ENCODE measurements around the gene SLC2A6. TPM values are rescaled to one million over a fixed set of nuclear protein-coding genes. Genes with fewer than 3 reads are reported as not detected.

SLC2A6 gene
- total RNA-seq, 1 experiment from 2014 or later = 18.7 TPM

DNA sequence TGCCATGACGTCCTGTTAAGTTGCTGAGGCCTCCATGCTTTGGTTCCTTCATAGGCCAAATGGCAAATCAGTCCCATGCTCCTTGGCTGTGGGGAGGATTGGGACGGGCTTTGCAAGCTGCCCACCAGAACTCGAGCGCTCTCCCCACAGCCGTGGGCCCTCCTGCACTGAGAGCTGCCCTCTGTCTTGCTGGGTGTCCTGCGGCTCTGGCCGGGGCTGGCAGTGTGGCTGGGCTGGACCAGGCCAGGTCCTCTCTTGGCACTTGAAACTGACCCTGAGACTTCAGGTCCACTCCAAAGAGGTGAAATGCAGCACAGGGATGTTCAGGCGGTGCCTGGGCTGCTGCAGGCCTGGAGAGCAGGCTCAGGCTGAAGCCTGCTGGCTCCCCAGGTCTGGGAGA, 38.8 kb upstream of the SLC2A6 start:
- no peak overlapping the region for H4K5ac ChIP-seq (ENCODE audit: insufficient read length, low read depth, low read length)
- H4K8ac ChIP-seq (replicated peaks; ENCODE audit: insufficient read length, low read depth, low read length) = no peak overlapping the region
- TF ChIP-seq, protein P1, sequence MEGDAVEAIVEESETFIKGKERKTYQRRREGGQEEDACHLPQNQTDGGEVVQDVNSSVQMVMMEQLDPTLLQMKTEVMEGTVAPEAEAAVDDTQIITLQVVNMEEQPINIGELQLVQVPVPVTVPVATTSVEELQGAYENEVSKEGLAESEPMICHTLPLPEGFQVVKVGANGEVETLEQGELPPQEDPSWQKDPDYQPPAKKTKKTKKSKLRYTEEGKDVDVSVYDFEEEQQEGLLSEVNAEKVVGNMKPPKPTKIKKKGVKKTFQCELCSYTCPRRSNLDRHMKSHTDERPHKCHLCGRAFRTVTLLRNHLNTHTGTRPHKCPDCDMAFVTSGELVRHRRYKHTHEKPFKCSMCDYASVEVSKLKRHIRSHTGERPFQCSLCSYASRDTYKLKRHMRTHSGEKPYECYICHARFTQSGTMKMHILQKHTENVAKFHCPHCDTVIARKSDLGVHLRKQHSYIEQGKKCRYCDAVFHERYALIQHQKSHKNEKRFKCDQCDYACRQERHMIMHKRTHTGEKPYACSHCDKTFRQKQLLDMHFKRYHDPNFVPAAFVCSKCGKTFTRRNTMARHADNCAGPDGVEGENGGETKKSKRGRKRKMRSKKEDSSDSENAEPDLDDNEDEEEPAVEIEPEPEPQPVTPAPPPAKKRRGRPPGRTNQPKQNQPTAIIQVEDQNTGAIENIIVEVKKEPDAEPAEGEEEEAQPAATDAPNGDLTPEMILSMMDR (conservative IDR thresholded peaks at IDR 0.05) = no peak
- no peaks in the 10 kb centered on the region for H4K20me1 ChIP-seq (ENCODE audit: control insufficient read depth, insufficient read depth, insufficient read length)
- no peak overlapping the region for H4K91ac ChIP-seq (ENCODE audit: insufficient read length, low read depth, low read length)
- H3K27ac ChIP-seq (ENCODE audit: insufficient read length, low read depth, low read length) = no peak overlapping the region
- H2BK12ac ChIP-seq (ENCODE audit: insufficient read length, low read depth, low read length) = no peak overlapping the region
- Mint-ChIP-seq H3K9me3 (no peaks in the 10 kb centered on the region), H3K4me1 (peaks cover 0 to 6% of the 10 kb centered on the region in 2 experiments; a peak in 1 of 4 replicates), H3K4me3 (no peak overlapping the region), H3K27me3 (ENCODE audit: low read depth) (peaks cover 7% of the 10 kb centered on the region), H3K27ac (no peak overlapping the region), H3K36me3 (ENCODE audit: insufficient read depth in 1 of 3, low read depth in 3 of 3) (no peaks in the 10 kb centered on the region)
- H2BK15ac ChIP-seq (ENCODE audit: low read depth, low read length) = no peak overlapping the region
- no peak overlapping the region for H2AK5ac ChIP-seq (ENCODE audit: insufficient read length, low read length)
- no peak overlapping the region for H3K18ac ChIP-seq (ENCODE audit: insufficient read length, low read depth, low read length)
- no peak overlapping the region for H3K9ac ChIP-seq (ENCODE audit: extremely low read depth, insufficient read length, low read length)
- H3K4me2 ChIP-seq (ENCODE audit: insufficient read depth, insufficient read length, low read length) = no peak overlapping the region
- H3K14ac ChIP-seq (ENCODE audit: insufficient read depth, low read length) = no peak overlapping the region; the same call in 1 of the 2 replicates
- no peak overlapping the region for H3K4ac ChIP-seq (ENCODE audit: low read depth, low read length)
- no peaks in the 10 kb centered on the region for H3K4me1 ChIP-seq (ENCODE audit: insufficient read depth, low read length)
- H3K23ac ChIP-seq (ENCODE audit: insufficient read length, low read depth, low read length) = no peak overlapping the region
- H3K23me2 ChIP-seq (ENCODE audit: insufficient read length, low read depth, low read length, poor library complexity, severe bottlenecking) = no peaks in the 10 kb centered on the region
- H2BK20ac ChIP-seq (ENCODE audit: low read depth, low read length, poor library complexity, severe bottlenecking) = no peak overlapping the region
- H2BK5ac ChIP-seq (ENCODE audit: insufficient read length, low read length) = no peak overlapping the region
- WGBS (ENCODE audit: extremely low coverage, insufficient read length, low lambda C conversion rate) = no CpG with 5 or more reads among the region's 8 CpGs
- H3K9me3 ChIP-seq (ENCODE audit: control insufficient read depth, low read depth, low read length) = no peaks in the 10 kb centered on the region
- no peak overlapping the region for H2AFZ ChIP-seq (ENCODE audit: low read length)
- H3K79me2 ChIP-seq (ENCODE audit: insufficient read depth, low read length) = no peaks in the 10 kb centered on the region
- H2BK120ac ChIP-seq (ENCODE audit: low read depth, low read length, poor library complexity, severe bottlenecking) = no peak overlapping the region
- no peaks in the 10 kb centered on the region for H3K79me1 ChIP-seq (ENCODE audit: insufficient read depth, low read depth, low read length, poor library complexity, severe bottlenecking)
- H3K56ac ChIP-seq (ENCODE audit: insufficient read length, low read depth, low read length) = no peak overlapping the region
- H3T11ph ChIP-seq (ENCODE audit: low read length) = no peak overlapping the region
- H3K27me3 ChIP-seq (ENCODE audit: insufficient read depth, low read length) = no peaks in the 10 kb centered on the region
- no peak for DNase-seq
